Activated T-cell treated with anti-CD3 and anti-CD28 coated beads for 48 hours (primary cell): ENCODE results near the gene SCARB2.
A peak's percentile ranks its signal among the peaks of the same experiment; 100 is the strongest.

Experiments
- DNase-seq: peaks from one replicate; pipeline ENCODE4 v3.0.0-alpha.2; 2020; ENCODE audit warnings: low read depth

Gene SCARB2

GRCh38 chr4:76148142-76148865, 65.3 kb downstream of the SCARB2 start, which contains the start of gene NUP54:
Gene NUP54 (minus strand): TSS chr4:76148397. CDS start chr4:76148374, 23 bp downstream.
- DNase-seq, result peak; percentile 93

GRCh38 chr4:76147454-76148141, 66.0 kb downstream of the SCARB2 start:
- peak; percentile 59 for DNase-seq

- DNase-seq, result no peak
Measured at GRCh38 chr4:76144546-76144945, 69.1 kb downstream of the SCARB2 start.

GRCh38 chr4:76141241-76141640, 72.4 kb downstream of the SCARB2 start:
- no peak for DNase-seq

GRCh38 chr4:76127754-76128153, 85.9 kb downstream of the SCARB2 start:
- no peak for DNase-seq

- no peak for DNase-seq
Measured at GRCh38 chr4:76125816-76126215, 87.8 kb downstream of the SCARB2 start.

- DNase-seq, result no peak
Measured at GRCh38 chr4:76120199-76120598, 93.4 kb downstream of the SCARB2 start.

GRCh38 chr4:76117536-76117935, 96.1 kb downstream of the SCARB2 start:
- DNase-seq, result no peak

GRCh38 chr4:76116821-76117220, 96.8 kb downstream of the SCARB2 start:
- no peak for DNase-seq
